H1 (cell line): ENCODE results near the gene C9. TPM values are rescaled to one million over a fixed set of nuclear protein-coding genes. Genes with fewer than 3 reads are reported as not detected.

Experiments used
- CHD7 ChIP-seq: fragments of 300-600 bp; sonication (generic); IDR thresholded peaks from 2 replicates; pipeline ENCODE4 v1.7.1; 2012; ENCODE audit warnings: low read length, moderate library complexity, mild to moderate bottlenecking, inconsistent platforms; ENCODE audit not compliant: insufficient replicate concordance
- polyA plus RNA-seq, 7 experiments: library from polyadenylated mRNA; depleted of rRNA in 3 of 7; stranded (reverse) in 5 of 7; unstranded in 2 of 7; fragments of >200 nt in 5 of 7; fragments of 200-250 nt in 2 of 7; gene quantifications; 1 replicate in 5 of 7; 2 replicates in 1 of 7; 4 replicates in 1 of 7; pipeline versions ENCODE4 v1.2.1 to v1.2.3, GENCODE V29; 2011 to 2013; ENCODE audit warnings: missing spikeins in 2 of 7, mixed read lengths in 2 of 7
- total RNA-seq: library from RNA; stranded (reverse); fragmentation: NEBNext Ultra II Directional; extraction: Animal tissue kit (Norgen Biotek cat#: 25700); gene quantifications from 2 replicates; pipeline ENCODE4 v1.2.1, GENCODE V29; 2021

C9 gene
- total and polyA plus RNA-seq, 2 of the 8 experiments (the other 6 are each of a cell fraction or from before 2014, with no cell fraction given) = not detected

- TF ChIP-seq CHD7 = no peak
These were observed 123.5 kb downstream of the C9 start (continued) for GRCh38 chr5:39240750-39241149.
